ENCODE measurements around the gene ANKRD18A. TPM values are rescaled to one million over a fixed set of nuclear protein-coding genes. Genes with fewer than 3 reads are reported as not detected.

ANKRD18A gene
- total and polyA plus RNA-seq, 2 donors (not counting 1 experiment from before 2014, with no cell fraction given) = not detected

GRCh38 chr9:38526591-38526990 lies 93.8 kb downstream of the ANKRD18A start:
- TF ChIP-seq CTCF (IDR thresholded peaks at IDR 0.05) (no peak), EZH2 (IDR thresholded peaks at IDR 0.05; ENCODE audit: borderline replicate concordance, insufficient read depth, low read depth, low read length, poor library complexity, severe bottlenecking) (no peak)
- Histone ChIP-seq H4K20me1 (ENCODE audit: control insufficient read depth, insufficient read depth, low read length, poor library complexity, severe bottlenecking) (no peaks in the 10 kb centered on the region), H3K27ac (ENCODE audit: low read length in 2 of 2) (no peak overlapping the region), H3K9ac (ENCODE audit: low read length) (no peak overlapping the region), H3K4me3 (ENCODE audit: control extremely low read depth in 1 of 5, extremely low read depth in 1 of 5, insufficient read depth in 1 of 5, low read depth in 2 of 5, low read length in 4 of 5) (no peak overlapping the region), H3K79me2 (ENCODE audit: control insufficient read depth, insufficient read depth, low read length) (no peaks in the 10 kb centered on the region), H3K9me3 (ENCODE audit: control extremely low read depth in 1 of 3, control insufficient read depth in 2 of 3, insufficient read depth in 1 of 3, low read length in 2 of 3) (peaks cover 0 to 2% (median 2%) of the 10 kb centered on the region in 3 donors), H2AFZ (ENCODE audit: insufficient read depth, low read depth, low read length, poor library complexity, severe bottlenecking) (no peak overlapping the region), H3K36me3 (replicated peaks in 1 of 2; ENCODE audit: control extremely low read depth in 1 of 2, control insufficient read depth in 1 of 2, extremely low read depth in 1 of 2, insufficient read depth in 2 of 2, low read length in 1 of 2) (no peaks in the 10 kb centered on the region), H3K4me2 (replicated peaks; ENCODE audit: low read depth, low read length, poor library complexity, severe bottlenecking) (no peak overlapping the region), H3K27me3 (replicated peaks in 1 of 4; ENCODE audit: control extremely low read depth in 1 of 4, control insufficient read depth in 3 of 4, insufficient read depth in 4 of 4, low read length in 3 of 4) (no peaks in the 10 kb centered on the region), H3K4me1 (ENCODE audit: control insufficient read depth in 2 of 2, insufficient read depth in 2 of 2, low read length in 2 of 2) (no peaks in the 10 kb centered on the region)
- Mint-ChIP-seq H3K4me1 (no peaks in the 10 kb centered on the region), H3K27ac (no peak overlapping the region), H3K4me3 (no peak overlapping the region), H3K9me3 (ENCODE audit: insufficient read depth) (peaks cover 5% of the 10 kb centered on the region), H3K27me3 (peaks cover 11% of the 10 kb centered on the region)
- CTCF ChIA-PET = interaction anchor here (0.6 kb wide), 1 partner anchor 928 kb away, joined by 3 read pairs; no protein-coding TSS in a partner anchor
- DNase-seq (no peak), ATAC-seq (ENCODE audit: low read depth) (no peak)
- POLR2A ChIA-PET = no interaction called here
- intact Hi-C loops (cut with micrococcal nuclease) = no loop called here
- WGBS (ENCODE audit: insufficient coverage) = 49% methylated on average over 36 of the region's 38 CpGs

GRCh38 chr9:38523121-38523520 lies 97.3 kb downstream of the ANKRD18A start:
- no peaks in the 10 kb centered on the region for H4K20me1 ChIP-seq (ENCODE audit: control insufficient read depth, insufficient read depth, low read length, poor library complexity, severe bottlenecking)
- ATAC-seq (ENCODE audit: low read depth) (no peak), DNase-seq (no peak)
- H3K4me3 Mint-ChIP-seq = no peak overlapping the region
- H3K9me3 ChIP-seq (ENCODE audit: control extremely low read depth in 1 of 3, control insufficient read depth in 2 of 3, insufficient read depth in 1 of 3, low read length in 2 of 3) = peaks cover 0 to 2% (median 0%) of the 10 kb centered on the region in 3 donors
- H3K27me3 ChIP-seq (replicated peaks in 1 of 4; ENCODE audit: control extremely low read depth in 1 of 4, control insufficient read depth in 3 of 4, insufficient read depth in 4 of 4, low read length in 3 of 4) = peaks cover 0 to 3% (median 0%) of the 10 kb centered on the region in 4 experiments
- no peak overlapping the region for H3K4me3 ChIP-seq (ENCODE audit: control extremely low read depth in 1 of 5, extremely low read depth in 1 of 5, insufficient read depth in 1 of 5, low read depth in 2 of 5, low read length in 4 of 5)
- no peaks in the 10 kb centered on the region for H3K4me1 Mint-ChIP-seq
- no peaks in the 10 kb centered on the region for H3K9me3 Mint-ChIP-seq (ENCODE audit: insufficient read depth)
- H3K9ac ChIP-seq (ENCODE audit: low read length) = no peak overlapping the region
- H3K79me2 ChIP-seq (ENCODE audit: control insufficient read depth, insufficient read depth, low read length) = no peaks in the 10 kb centered on the region
- TF ChIP-seq CTCF (IDR thresholded peaks at IDR 0.05) (no peak), EZH2 (IDR thresholded peaks at IDR 0.05; ENCODE audit: borderline replicate concordance, insufficient read depth, low read depth, low read length, poor library complexity, severe bottlenecking) (no peak)
- 100% methylated on average over 1 of the region's 5 CpGs for WGBS (ENCODE audit: insufficient coverage)
- H3K36me3 ChIP-seq (replicated peaks in 1 of 2; ENCODE audit: control extremely low read depth in 1 of 2, control insufficient read depth in 1 of 2, extremely low read depth in 1 of 2, insufficient read depth in 2 of 2, low read length in 1 of 2) = no peaks in the 10 kb centered on the region
- H3K27ac Mint-ChIP-seq = no peak overlapping the region
- no peaks in the 10 kb centered on the region for H3K4me1 ChIP-seq (ENCODE audit: control insufficient read depth in 2 of 2, insufficient read depth in 2 of 2, low read length in 2 of 2)
- H3K27ac ChIP-seq (ENCODE audit: low read length in 2 of 2) = no peak overlapping the region
- no peak overlapping the region for H2AFZ ChIP-seq (ENCODE audit: insufficient read depth, low read depth, low read length, poor library complexity, severe bottlenecking)
- peaks cover 15% of the 10 kb centered on the region for H3K27me3 Mint-ChIP-seq
- POLR2A ChIA-PET = no interaction called here
- intact Hi-C loops (cut with micrococcal nuclease) = no loop called here
- CTCF ChIA-PET = no interaction called here
- H3K4me2 ChIP-seq (replicated peaks; ENCODE audit: low read depth, low read length, poor library complexity, severe bottlenecking) = no peak overlapping the region
